Activated CD4-positive, alpha-beta T cell treated with anti-CD3 and anti-CD28 coated beads for 36 hours (primary cell): ENCODE data around the gene ABHD15. TPM values are rescaled to one million over a fixed set of nuclear protein-coding genes. Genes with fewer than 3 reads are reported as not detected.

Experiments used
- ATAC-seq: fragments of 200-7000 bp; cut with Tn5 transposase; one replicate; pipeline ENCODE4 v1.10.0; 2021; ENCODE audit warnings: mild to moderate bottlenecking, moderate library complexity
- CTCF ChIA-PET: fragments of 350-600 bp; sonication (Branson Sonifier 250); formaldehyde crosslinking; loops from one replicate; lab custom pipeline; 2021; ENCODE audit warnings: antibody characterized with exemption; lab: Charles Lee
- POLR2A ChIA-PET: fragments of 350-600 bp; sonication (Branson Sonifier 250); formaldehyde crosslinking; loops from one replicate; lab custom pipeline; 2021; ENCODE audit warnings: antibody characterized with exemption, inconsistent platforms; lab: Charles Lee
- DNase-seq: peaks from one replicate; pipeline ENCODE4 v3.0.0-alpha.2; 2020
- H3K27ac Mint-ChIP-seq: one replicate; pipeline ENCODE4 v1.8.0; 2021; ENCODE audit warnings: mixed read lengths
- H3K27me3 Mint-ChIP-seq: one replicate; pipeline ENCODE4 v1.8.0; 2021; ENCODE audit warnings: mixed read lengths
- H3K36me3 Mint-ChIP-seq: one replicate; pipeline ENCODE4 v1.8.0; 2021; ENCODE audit warnings: low read depth, mixed read lengths
- H3K4me1 Mint-ChIP-seq: one replicate; pipeline ENCODE4 v1.8.0; 2021; ENCODE audit warnings: mixed read lengths
- H3K4me3 Mint-ChIP-seq: one replicate; pipeline ENCODE4 v1.8.0; 2021; ENCODE audit warnings: mild to moderate bottlenecking, moderate library complexity, mixed read lengths
- H3K9me3 Mint-ChIP-seq: one replicate; pipeline ENCODE4 v1.8.0; 2021; ENCODE audit warnings: low read depth, mixed read lengths
- intact Hi-C, 2 experiments: fragments of 100-400 bp; cut with DNase I in 1 of 2; cut with micrococcal nuclease in 1 of 2; formaldehyde crosslinking; loops; one replicate each; pipeline versions ENCODE4 v1.14.2 to v1.15.1; 2022 to 2024; cut with DNase I, micrococcal nuclease
- total RNA-seq, 2 experiments: library from RNA; stranded (reverse); gene quantifications; one replicate each; pipeline ENCODE4 v1.2.3, GENCODE V29; 2021

Gene ABHD15
- total RNA-seq, 2 experiments from 2014 or later, result 7.2 to 8.6 TPM

GRCh38 chr17:29588562-29589411 is 21.9 kb upstream of the ABHD15 start:
- ChIA-PET CTCF (interaction anchor here (0.8 to 1.9 kb wide), 9 partner anchors 9 to 190 kb away, joined by 3 to 18 read pairs (median 4); partner anchors contain the start of gene TP53I13), POLR2A (interaction anchor here (0.6 kb wide), 1 partner anchor 29 kb away, joined by 3 read pairs; no protein-coding TSS in a partner anchor)
- Mint-ChIP-seq H3K4me3 (peak overlapping the region; percentile 94), H3K36me3 (peaks cover 7% of the 10 kb centered on the region), H3K27me3 (no peaks in the 10 kb centered on the region), H3K27ac (peak overlapping the region; percentile 92), H3K4me1 (peaks cover 69% of the 10 kb centered on the region), H3K9me3 (no peaks in the 10 kb centered on the region)
- DNase-seq (peak; percentile 73), ATAC-seq (no peak)
- intact Hi-C loops, result loop anchor here (1.0 to 2.0 kb wide), 5 partner anchors 20 to 342 kb away; partner anchors contain the start of genes TP53I13 (in 2 of the 2) and SSH2 (in 1 of the 2)

- CTCF ChIA-PET, result interaction anchor here (0.7 to 1.9 kb wide), 12 partner anchors 8 to 536 kb away, joined by 3 to 18 read pairs (median 4); partner anchors contain the start of gene TP53I13
Measured at GRCh38 chr17:29588017-29588561, 21.3 kb upstream of the ABHD15 start.

GRCh38 chr17:29587591-29587990 is 20.8 kb upstream of the ABHD15 start:
- intact Hi-C loops, result no loop called here
- H3K27me3 Mint-ChIP-seq, result no peaks in the 10 kb centered on the region
- POLR2A ChIA-PET, result no interaction called here
- H3K4me1 Mint-ChIP-seq, result peaks cover 66% of the 10 kb centered on the region
- H3K27ac Mint-ChIP-seq, result peak overlapping the region; percentile 92
- peaks cover 19% of the 10 kb centered on the region for H3K36me3 Mint-ChIP-seq
- no peaks in the 10 kb centered on the region for H3K9me3 Mint-ChIP-seq
- CTCF ChIA-PET, result interaction anchor here (0.7 to 1.9 kb wide), 11 partner anchors 8 to 537 kb away, joined by 3 to 18 read pairs (median 4); no protein-coding TSS in a partner anchor
- H3K4me3 Mint-ChIP-seq, result peak overlapping the region; percentile 94
- DNase-seq, result no peak
- ATAC-seq, result no peak

More at GRCh38 chr17:29588017-29588561, 21.3 kb upstream of the ABHD15 start:
- Mint-ChIP-seq H3K4me1 (peaks cover 69% of the 10 kb centered on the region), H3K9me3 (no peaks in the 10 kb centered on the region), H3K4me3 (peak overlapping the region; percentile 94), H3K27ac (peak overlapping the region; percentile 92), H3K27me3 (no peaks in the 10 kb centered on the region), H3K36me3 (peaks cover 14% of the 10 kb centered on the region)
- DNase-seq (no peak), ATAC-seq (no peak)
- POLR2A ChIA-PET, result interaction anchor here (0.6 kb wide), 1 partner anchor 29 kb away, joined by 3 read pairs; no protein-coding TSS in a partner anchor
- intact Hi-C loops, result loop anchor here in 1 of 2 experiments (2.0 kb wide), 1 partner anchor 19 kb away; the partner anchor contains the start of gene TP53I13

GRCh38 chr17:29586676-29587469 is 20.0 kb upstream of the ABHD15 start:
- peaks cover 24% of the 10 kb centered on the region for H3K36me3 Mint-ChIP-seq
- DNase-seq (no peak), ATAC-seq (no peak)
- CTCF ChIA-PET, result interaction anchor here (0.7 to 2.0 kb wide), 8 partner anchors 12 to 538 kb away, joined by 3 to 18 read pairs (median 4); no protein-coding TSS in a partner anchor
- no peaks in the 10 kb centered on the region for H3K9me3 Mint-ChIP-seq
- no peaks in the 10 kb centered on the region for H3K27me3 Mint-ChIP-seq
- H3K4me3 Mint-ChIP-seq, result peak overlapping the region; percentile 94
- peak overlapping the region; percentile 7 for H3K27ac Mint-ChIP-seq
- peaks cover 59% of the 10 kb centered on the region for H3K4me1 Mint-ChIP-seq
- POLR2A ChIA-PET, result no interaction called here
- intact Hi-C loops, result no loop called here

DNA sequence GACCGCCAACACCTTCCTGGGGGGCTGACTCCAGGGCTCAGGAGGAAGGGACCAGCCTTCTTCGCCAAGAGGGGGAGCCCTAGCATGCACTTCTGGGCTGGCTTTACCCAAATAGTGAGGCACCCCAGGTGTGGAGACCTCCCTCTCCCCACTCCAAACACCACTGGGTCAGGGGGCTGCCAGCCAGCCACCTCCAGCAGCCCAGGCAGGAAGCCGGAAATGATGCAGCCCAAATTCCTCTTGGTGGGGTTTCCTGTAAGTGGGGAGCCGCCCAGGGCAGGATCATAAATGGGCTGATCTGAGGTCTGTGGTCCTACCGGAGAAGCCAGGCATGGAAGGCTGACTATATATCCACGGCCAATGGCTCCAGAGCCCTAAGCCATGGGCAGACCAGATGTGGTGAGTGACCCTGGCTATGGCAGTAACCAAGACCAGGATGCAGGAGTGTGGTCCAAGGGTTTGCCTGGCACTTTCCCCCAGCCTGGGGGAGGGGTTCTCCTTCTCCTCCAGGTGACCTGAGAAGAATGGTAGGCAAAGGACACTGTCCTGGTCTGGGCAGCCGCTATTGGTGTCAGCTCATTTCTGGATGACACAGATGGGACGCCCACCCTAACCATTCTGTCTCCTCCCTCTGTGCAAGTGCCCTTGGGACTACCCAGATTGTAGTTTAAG is 18.4 kb upstream of the ABHD15 start:
- Mint-ChIP-seq H3K9me3 (no peaks in the 10 kb centered on the region), H3K4me3 (peak overlapping the region; percentile 54), H3K27me3 (no peaks in the 10 kb centered on the region), H3K27ac (peak overlapping the region; percentile 85), H3K36me3 (peaks cover 34% of the 10 kb centered on the region), H3K4me1 (peaks cover 51% of the 10 kb centered on the region)
- ATAC-seq (no peak), DNase-seq (peak; percentile 52)
- POLR2A ChIA-PET, result no interaction called here
- CTCF ChIA-PET, result interaction anchor here (0.6 to 2.0 kb wide), 9 partner anchors 10 to 501 kb away, joined by 3 to 7 read pairs (median 3); partner anchors contain the start of gene SSH2
- intact Hi-C loops, result no loop called here

GRCh38 chr17:29584452-29585079 is 17.7 kb upstream of the ABHD15 start:
- ATAC-seq, result no peak
- peak overlapping the region; percentile 85 for H3K27ac Mint-ChIP-seq
- DNase-seq, result no peak
- ChIA-PET POLR2A (no interaction called here), CTCF (interaction anchor here (0.6 to 1.0 kb wide), 2 partner anchors 9 to 396 kb away, joined by 3 to 5 read pairs; no protein-coding TSS in a partner anchor)
- peaks cover 39% of the 10 kb centered on the region for H3K36me3 Mint-ChIP-seq
- H3K4me1 Mint-ChIP-seq, result peaks cover 47% of the 10 kb centered on the region
- H3K4me3 Mint-ChIP-seq, result no peak overlapping the region
- intact Hi-C loops, result no loop called here
- no peaks in the 10 kb centered on the region for H3K9me3 Mint-ChIP-seq
- no peaks in the 10 kb centered on the region for H3K27me3 Mint-ChIP-seq

DNA sequence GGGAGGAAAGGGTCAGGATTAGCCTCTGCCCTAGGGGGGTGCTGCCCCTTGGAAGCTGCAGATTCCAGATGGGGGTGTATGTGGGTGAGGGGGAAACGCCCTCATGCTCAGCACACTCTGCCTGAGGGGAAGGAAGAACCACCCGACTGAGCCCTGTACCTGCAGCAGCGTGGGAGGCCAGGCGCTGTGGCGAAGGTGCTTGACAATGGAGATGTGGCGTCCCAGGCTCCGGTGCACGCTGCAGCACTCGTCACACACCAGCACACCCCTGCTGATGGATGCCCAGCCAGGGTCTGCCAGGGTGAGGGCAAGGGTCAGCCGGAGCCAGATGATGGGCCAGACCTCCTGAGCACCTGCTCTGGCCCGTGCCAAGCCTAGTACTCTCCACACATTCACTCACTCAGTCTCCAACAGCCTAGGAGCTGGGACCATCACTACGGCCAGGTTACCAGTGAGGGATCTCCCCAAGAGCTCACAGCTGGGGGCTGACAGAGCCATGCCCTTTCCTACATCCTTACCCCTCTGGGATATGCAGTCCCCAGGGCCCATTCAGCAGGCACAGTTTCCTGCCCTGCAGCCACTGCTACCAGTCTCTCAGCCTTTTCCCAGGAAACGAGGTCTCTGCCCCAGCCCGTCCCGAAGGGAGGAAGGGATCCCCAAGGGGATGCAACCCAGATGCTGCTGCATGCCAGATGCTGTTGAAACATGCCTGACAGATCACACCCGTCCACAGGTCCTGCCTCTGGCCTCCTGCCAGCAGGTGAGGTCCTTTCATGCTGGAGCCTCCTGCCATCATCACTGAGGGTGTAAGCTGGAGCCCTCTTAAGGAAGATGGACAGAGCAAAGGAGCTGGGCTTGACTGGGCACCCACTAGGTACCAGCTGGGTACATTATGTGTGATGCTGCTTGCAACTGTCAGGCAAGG is 16.7 kb upstream of the ABHD15 start:
- intact Hi-C loops, result no loop called here
- Mint-ChIP-seq H3K9me3 (no peaks in the 10 kb centered on the region), H3K36me3 (peaks cover 45% of the 10 kb centered on the region), H3K27me3 (no peaks in the 10 kb centered on the region), H3K27ac (peak overlapping the region; percentile 63), H3K4me1 (peaks cover 47% of the 10 kb centered on the region), H3K4me3 (no peak overlapping the region)
- POLR2A ChIA-PET, result no interaction called here
- no peak for DNase-seq
- CTCF ChIA-PET, result interaction anchor here (0.8 to 6.0 kb wide), 4 partner anchors 9 to 348 kb away, joined by 3 to 37 read pairs (median 3); no protein-coding TSS in a partner anchor
- ATAC-seq, result no peak

DNA sequence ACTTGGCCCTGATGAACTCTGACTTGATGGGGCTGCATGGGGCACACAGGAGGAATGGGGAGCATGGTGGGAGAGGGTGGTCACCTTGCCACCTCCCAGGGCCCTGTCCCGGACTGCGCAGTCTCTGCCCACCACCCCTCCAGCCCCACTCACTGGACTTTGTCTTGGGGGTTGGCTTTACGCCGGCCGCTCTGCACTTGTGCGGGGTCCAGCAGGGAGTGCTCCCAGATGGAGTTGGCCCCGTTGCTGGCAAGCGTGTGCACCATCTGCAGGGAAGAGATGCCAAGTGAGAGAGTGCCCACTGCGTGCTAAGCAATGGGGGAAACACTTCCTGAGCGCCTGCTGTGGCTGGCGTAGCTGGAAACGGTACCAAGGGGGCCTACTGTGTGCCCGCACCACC is 15.9 kb upstream of the ABHD15 start:
- Mint-ChIP-seq H3K9me3 (no peaks in the 10 kb centered on the region), H3K4me1 (peaks cover 42% of the 10 kb centered on the region), H3K27ac (no peak overlapping the region), H3K4me3 (no peak overlapping the region), H3K27me3 (no peaks in the 10 kb centered on the region), H3K36me3 (peaks cover 42% of the 10 kb centered on the region)
- DNase-seq (no peak), ATAC-seq (no peak)
- intact Hi-C loops, result no loop called here
- POLR2A ChIA-PET, result no interaction called here
- CTCF ChIA-PET, result interaction anchor here (0.8 to 6.0 kb wide), 3 partner anchors 9 to 35 kb away, joined by 3 to 37 read pairs (median 3); no protein-coding TSS in a partner anchor

GRCh38 chr17:29582254-29582765 is 15.5 kb upstream of the ABHD15 start:
- intact Hi-C loops, result no loop called here
- H3K4me3 Mint-ChIP-seq, result no peak overlapping the region
- ATAC-seq, result no peak
- CTCF ChIA-PET, result interaction anchor here (0.8 to 6.0 kb wide), 7 partner anchors 9 to 57 kb away, joined by 3 to 37 read pairs (median 6); no protein-coding TSS in a partner anchor
- no peaks in the 10 kb centered on the region for H3K27me3 Mint-ChIP-seq
- H3K4me1 Mint-ChIP-seq, result peaks cover 38% of the 10 kb centered on the region
- H3K27ac Mint-ChIP-seq, result no peak overlapping the region
- H3K36me3 Mint-ChIP-seq, result peaks cover 41% of the 10 kb centered on the region
- no peak for DNase-seq
- POLR2A ChIA-PET, result no interaction called here
- no peaks in the 10 kb centered on the region for H3K9me3 Mint-ChIP-seq
